Stomach smooth muscle (tissue), 2 donors: Measurements from ENCODE around the gene PHF5A.
"Not testable (repeated sequence)": the region's sequence is repeated elsewhere in the genome, so short reads cannot be mapped to it uniquely, and the experiment has no call there.

Source experiments
- H3K27ac ChIP-seq: one replicate; pipeline ENCODE4 v1.7.0; 2013; ENCODE audit warnings: mild to moderate bottlenecking, low read length, inconsistent platforms
- H3K27me3 ChIP-seq, 2 donors: one replicate each; pipeline ENCODE4 v1.7.0; 2013; ENCODE audit warnings: low read length in 2 of 2; ENCODE audit not compliant: insufficient read depth in 2 of 2, control insufficient read depth in 1 of 2
- H3K36me3 ChIP-seq, 2 donors: one replicate each; pipeline ENCODE4 v1.7.0; 2013; ENCODE audit warnings: low read length in 2 of 2; ENCODE audit not compliant: control insufficient read depth in 2 of 2, insufficient read depth in 2 of 2
- H3K4me1 ChIP-seq: one replicate; pipeline ENCODE4 v1.7.0; 2013; ENCODE audit warnings: low read length; ENCODE audit not compliant: control insufficient read depth, insufficient read depth
- H3K4me3 ChIP-seq, 2 donors: one replicate each; pipeline ENCODE4 v1.7.0; 2013; ENCODE audit warnings: low read length in 2 of 2
- H3K9ac ChIP-seq, 2 donors: one replicate each; pipeline ENCODE4 v1.7.0; 2013; ENCODE audit warnings: low read length in 2 of 2, mild to moderate bottlenecking in 1 of 2
- H3K9me3 ChIP-seq, 2 donors: one replicate each; pipeline ENCODE4 v1.7.0; 2013; ENCODE audit warnings: low read length in 2 of 2; ENCODE audit not compliant: control insufficient read depth in 2 of 2
- donor health status: healthy.
- donor health status: Pancreatic carcinoma.

Gene PHF5A

DNA sequence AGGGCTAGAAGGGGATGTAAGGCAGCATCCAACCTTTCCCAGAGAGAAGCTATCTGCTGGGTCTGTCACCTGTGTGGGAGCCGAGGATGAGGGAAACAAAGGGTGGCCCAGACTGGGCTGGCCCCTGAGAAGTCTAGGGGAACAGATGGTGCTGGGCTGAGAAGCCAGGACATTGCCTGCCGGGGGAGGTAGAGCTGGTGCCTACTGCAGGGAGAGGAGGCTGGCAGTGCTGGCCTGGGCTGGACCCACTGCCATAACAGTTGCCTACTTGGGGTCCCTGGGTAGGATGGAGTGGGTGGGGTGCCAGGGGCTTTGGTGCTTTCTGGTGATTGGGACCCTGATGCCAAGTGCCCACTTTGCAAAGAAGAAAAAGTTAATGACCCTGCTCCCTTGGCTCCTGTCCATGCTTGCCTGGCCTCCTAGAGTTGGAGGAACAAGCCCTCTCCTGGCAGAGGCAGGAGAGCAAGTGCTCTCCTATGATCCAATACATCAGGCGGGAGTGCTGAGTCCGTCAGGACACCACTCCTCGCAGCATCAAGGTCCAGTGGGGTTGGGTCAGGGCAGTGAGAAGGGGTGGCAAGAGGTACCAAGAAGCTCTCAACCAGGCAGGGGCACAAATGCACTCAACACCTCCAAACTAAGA, 34.0 kb downstream of the PHF5A start:
- H3K9me3 ChIP-seq, H3K4me3 ChIP-seq, H3K27me3 ChIP-seq, H3K9ac ChIP-seq: not testable (repeated sequence)
- peaks cover 34 to 38% of the 10 kb centered on the region in 2 donors for H3K36me3 ChIP-seq
- peaks cover 26% of the 10 kb centered on the region for H3K4me1 ChIP-seq
- H3K27ac ChIP-seq, result peak overlapping the region; percentile 46

- Histone ChIP-seq H3K36me3 (peaks cover 34 to 36% of the 10 kb centered on the region in 2 donors), H3K4me1 (peaks cover 20% of the 10 kb centered on the region)
- not testable (repeated sequence) for H3K27me3 ChIP-seq, H3K27ac ChIP-seq, H3K9me3 ChIP-seq, H3K9ac ChIP-seq, H3K4me3 ChIP-seq
Measured at GRCh38 chr22:41433480-41433879, 35.0 kb downstream of the PHF5A start.

GRCh38 chr22:41431656-41432055, 36.8 kb downstream of the PHF5A start:
- H3K9ac ChIP-seq, result no peak overlapping the region
- no peaks in the 10 kb centered on the region for H3K27me3 ChIP-seq
- H3K27ac ChIP-seq, result no peak overlapping the region
- H3K4me3 ChIP-seq, result no peak overlapping the region
- H3K4me1 ChIP-seq, result peaks cover 19% of the 10 kb centered on the region
- H3K36me3 ChIP-seq, result peaks cover 27 to 32% of the 10 kb centered on the region in 2 donors
- no peaks in the 10 kb centered on the region for H3K9me3 ChIP-seq

GRCh38 chr22:41429951-41430332, 38.5 kb downstream of the PHF5A start:
- Histone ChIP-seq H3K36me3 (peaks cover 16 to 19% of the 10 kb centered on the region in 2 donors), H3K9me3 (no peaks in the 10 kb centered on the region), H3K9ac (no peak overlapping the region), H3K4me3 (no peak overlapping the region), H3K27me3 (no peaks in the 10 kb centered on the region), H3K4me1 (peaks cover 8% of the 10 kb centered on the region), H3K27ac (no peak overlapping the region)

GRCh38 chr22:41429232-41429950, 39.1 kb downstream of the PHF5A start:
- H3K9ac ChIP-seq, result no peak overlapping the region
- H3K9me3 ChIP-seq, result no peaks in the 10 kb centered on the region
- no peaks in the 10 kb centered on the region for H3K27me3 ChIP-seq
- no peak overlapping the region for H3K4me3 ChIP-seq
- H3K4me1 ChIP-seq, result peaks cover 2% of the 10 kb centered on the region
- no peak overlapping the region for H3K27ac ChIP-seq
- peaks cover 14 to 16% of the 10 kb centered on the region in 2 donors for H3K36me3 ChIP-seq

DNA sequence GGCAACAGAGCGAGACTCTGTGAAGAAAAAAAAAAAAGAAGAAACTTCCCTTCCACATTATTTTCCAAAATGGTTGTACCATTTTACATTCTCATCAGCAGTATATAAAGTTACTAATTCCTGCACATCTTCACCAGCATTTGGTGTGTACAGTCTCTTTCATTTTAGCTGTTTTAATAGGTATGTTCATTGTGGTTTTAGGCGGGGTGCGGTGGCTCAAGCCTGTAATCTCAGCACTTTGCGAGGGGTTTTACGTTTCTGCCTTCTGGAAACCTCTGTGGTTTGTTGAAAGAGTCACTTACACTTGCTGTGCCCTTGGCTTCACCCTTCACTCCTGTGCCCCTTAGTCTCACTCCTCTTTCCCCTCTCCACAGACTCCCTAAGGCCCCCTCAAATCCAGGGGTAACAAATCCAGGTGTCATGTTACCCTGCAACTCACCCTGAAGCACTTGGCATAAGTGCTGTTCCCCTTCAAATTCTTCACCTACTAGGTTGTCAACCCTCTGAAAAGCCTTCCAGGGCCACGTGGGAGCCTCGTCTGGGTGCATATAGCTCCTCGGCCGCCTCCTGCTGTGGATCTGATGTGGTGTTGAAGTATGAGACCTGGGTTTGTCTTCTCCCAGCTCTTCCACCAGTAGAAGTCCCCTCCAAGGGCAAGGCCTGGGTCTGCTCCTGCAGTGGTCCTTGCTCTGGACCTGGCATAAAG, 42.7 kb downstream of the PHF5A start:
- Histone ChIP-seq H3K9me3 (no peaks in the 10 kb centered on the region), H3K36me3 (peaks cover 4 to 6% of the 10 kb centered on the region in 2 donors), H3K27ac (no peak overlapping the region), H3K4me3 (no peak overlapping the region), H3K4me1 (no peaks in the 10 kb centered on the region), H3K9ac (no peak overlapping the region), H3K27me3 (no peaks in the 10 kb centered on the region)

- Histone ChIP-seq H3K36me3 (no peaks in the 10 kb centered on the region), H3K27me3 (no peaks in the 10 kb centered on the region), H3K4me1 (peaks cover 42% of the 10 kb centered on the region), H3K4me3 (peak overlapping the region in 1 of 2 donors; percentile 58), H3K9ac (peak overlapping the region; percentile 39 to 76), H3K27ac (peak overlapping the region; percentile 95), H3K9me3 (no peaks in the 10 kb centered on the region)
Measured at GRCh38 chr22:41418717-41419116, 49.8 kb downstream of the PHF5A start.

- Histone ChIP-seq H3K4me3 (peak overlapping the region in 1 of 2 donors; percentile 58), H3K9me3 (no peaks in the 10 kb centered on the region), H3K4me1 (peaks cover 51% of the 10 kb centered on the region), H3K36me3 (no peaks in the 10 kb centered on the region), H3K9ac (peak overlapping the region; percentile 39 to 76), H3K27me3 (no peaks in the 10 kb centered on the region), H3K27ac (peak overlapping the region; percentile 95)
Measured at GRCh38 chr22:41417622-41418390, 50.7 kb downstream of the PHF5A start.

GRCh38 chr22:41415554-41415953, 52.9 kb downstream of the PHF5A start:
- H3K36me3 ChIP-seq, result no peaks in the 10 kb centered on the region
- peak overlapping the region; percentile 21 to 53 for H3K9ac ChIP-seq
- peak overlapping the region; percentile 100 for H3K27ac ChIP-seq
- peaks cover 74% of the 10 kb centered on the region for H3K4me1 ChIP-seq
- peak overlapping the region; percentile 22 to 29 for H3K4me3 ChIP-seq
- H3K27me3 ChIP-seq, result no peaks in the 10 kb centered on the region
- no peaks in the 10 kb centered on the region for H3K9me3 ChIP-seq

GRCh38 chr22:41411021-41411851, 57.3 kb downstream of the PHF5A start:
- peak overlapping the region; percentile 58 to 74 for H3K9ac ChIP-seq
- peaks cover 62% of the 10 kb centered on the region for H3K4me1 ChIP-seq
- no peak overlapping the region for H3K4me3 ChIP-seq

More at GRCh38 chr22:41411021-41411851, 57.3 kb downstream of the PHF5A start:
- H3K27ac ChIP-seq, result peak overlapping the region; percentile 100
- no peaks in the 10 kb centered on the region for H3K36me3 ChIP-seq
- no peaks in the 10 kb centered on the region for H3K27me3 ChIP-seq
- H3K9me3 ChIP-seq, result no peaks in the 10 kb centered on the region
